Activated T-cell treated with anti-CD3 and anti-CD28 coated beads for 24 hours (primary cell): ENCODE data around the gene URM1.

Source experiments
- DNase-seq: peaks from one replicate; pipeline ENCODE4 v3.0.0-alpha.2; 2020; ENCODE audit warnings: low read depth

Gene URM1

DNA sequence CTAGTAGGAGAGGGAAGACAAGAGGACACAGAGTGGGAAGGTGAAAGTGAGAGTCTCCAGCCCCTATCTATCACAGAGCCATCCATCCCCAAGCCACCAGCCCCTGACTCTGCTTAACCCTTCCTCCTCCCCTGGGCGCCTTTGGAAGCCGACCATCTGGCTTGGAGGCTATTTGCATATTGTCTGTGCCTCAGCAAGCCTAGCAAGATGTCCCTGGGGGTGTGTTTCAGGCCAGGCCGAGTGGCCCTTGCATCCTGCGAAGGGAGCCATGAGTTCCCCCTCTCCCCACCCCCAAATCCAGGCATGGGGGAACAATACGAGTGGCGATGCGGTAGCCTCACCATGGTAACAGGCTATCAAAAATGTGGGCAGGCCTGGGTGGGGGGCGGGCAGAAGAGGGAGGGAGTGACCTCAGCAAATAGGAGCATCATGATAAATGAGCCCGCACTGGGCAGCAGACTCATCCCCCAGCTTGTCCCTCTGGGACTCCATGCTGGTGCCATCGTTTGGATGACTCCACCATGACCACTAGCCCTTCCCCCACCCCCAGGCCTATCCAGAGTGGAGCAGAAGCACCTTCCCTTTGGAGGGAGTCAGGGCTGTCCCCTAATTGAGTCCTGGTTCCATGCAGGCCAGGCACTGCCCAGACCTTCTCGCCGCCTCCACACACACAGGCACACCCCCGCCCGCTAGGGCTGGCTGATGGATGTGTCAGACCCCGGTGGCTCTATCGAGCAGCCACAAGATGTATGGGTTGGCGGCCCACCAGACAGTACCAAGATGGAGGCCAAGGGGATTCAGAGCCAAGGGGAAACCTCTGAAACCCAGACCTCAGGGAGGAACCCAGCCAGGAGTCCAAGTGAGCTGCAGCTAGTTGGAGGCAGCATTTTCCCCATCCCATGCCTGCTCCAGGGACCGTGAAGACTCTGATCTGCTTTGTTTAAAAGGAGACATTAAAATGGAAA, 14.6 kb downstream of the URM1 start:
- no peak for DNase-seq

DNA sequence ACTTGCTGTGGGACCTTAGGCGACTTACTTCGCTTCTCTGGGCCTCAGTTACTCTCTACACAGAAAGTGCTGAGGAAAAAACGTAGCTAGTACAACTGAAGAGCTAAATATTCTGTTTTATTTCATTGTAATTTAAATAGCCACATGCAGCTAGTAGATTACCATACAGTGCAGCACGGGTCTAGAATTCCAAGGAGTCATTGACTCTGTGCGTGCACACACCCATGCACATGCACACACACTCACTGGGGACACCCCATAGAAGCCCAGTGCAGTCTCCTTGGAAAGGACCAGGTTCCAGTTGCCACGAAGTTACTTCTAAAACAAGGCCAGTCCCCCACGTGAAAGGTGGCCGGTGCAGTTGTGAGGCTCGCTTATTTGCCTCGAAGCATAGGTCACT, 17.0 kb downstream of the URM1 start:
- no peak for DNase-seq

DNA sequence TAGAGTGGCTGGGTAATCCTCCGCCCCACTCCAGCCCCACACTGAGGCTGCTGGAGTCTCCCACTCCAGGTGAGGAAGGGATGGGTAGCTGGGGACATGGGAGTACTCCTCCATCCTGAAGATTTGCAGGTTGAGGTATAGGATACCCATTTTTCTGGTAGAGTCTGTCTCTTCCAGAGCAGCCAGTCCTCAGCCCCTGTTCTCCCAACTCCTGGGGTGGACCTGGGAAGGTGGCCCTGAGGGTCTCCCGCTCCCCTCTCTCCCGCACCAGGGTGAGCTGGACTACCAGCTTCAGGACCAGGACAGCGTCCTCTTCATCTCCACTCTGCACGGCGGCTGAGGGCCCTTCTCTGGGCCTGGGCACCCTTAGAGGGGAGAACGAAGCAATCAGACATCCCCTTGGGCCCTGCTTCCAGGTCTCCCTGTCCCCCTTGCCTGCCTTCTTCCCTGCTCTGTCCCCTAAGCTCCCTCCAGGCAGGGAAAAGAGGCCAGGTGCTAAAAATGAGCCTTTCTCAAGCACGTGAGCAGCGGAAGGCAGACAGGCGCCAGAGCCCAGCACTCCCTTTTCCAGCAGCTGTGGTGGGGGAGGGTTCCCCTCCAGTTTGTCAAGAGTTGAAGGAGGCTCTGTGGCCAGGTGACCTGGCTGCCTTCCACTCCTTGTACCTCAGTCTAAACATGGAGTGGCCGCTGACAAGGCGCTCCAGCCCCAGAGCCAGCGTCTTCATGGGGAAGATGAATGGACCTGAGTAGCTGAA, 18.4 kb downstream of the URM1 start:
- DNase-seq, result no peak

DNA sequence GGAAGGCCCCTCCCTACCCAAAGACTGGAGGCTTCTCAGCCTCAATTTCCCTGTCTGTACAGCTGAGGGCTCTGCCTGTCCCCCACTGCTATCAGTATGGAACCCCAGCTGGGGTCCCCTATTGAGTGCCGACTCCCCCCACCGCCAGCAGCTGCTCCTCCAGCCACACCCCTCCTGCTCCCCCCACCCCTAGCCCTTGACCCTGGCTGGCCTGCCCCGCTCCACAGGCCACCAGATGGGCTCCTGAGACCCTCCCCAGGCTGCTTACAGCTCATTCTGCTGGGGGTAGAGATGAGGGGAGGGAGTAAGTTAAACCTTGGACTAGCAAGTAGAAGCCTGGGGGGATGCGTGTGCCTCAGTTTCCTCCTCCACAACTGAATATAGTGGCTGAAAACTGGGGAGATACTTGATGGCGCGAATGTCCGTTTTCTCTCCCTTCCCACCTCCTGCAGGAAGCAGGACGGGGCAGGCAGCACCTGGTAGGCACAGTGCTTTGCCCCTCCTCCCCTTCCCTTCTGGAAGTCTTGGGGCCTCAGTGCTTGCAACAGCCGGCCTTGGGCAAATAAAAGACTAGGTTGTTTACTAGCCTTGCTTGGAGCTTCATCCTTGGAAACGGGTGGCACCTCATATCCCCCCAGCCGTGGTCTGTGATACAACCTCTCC, 19.1 kb downstream of the URM1 start:
- DNase-seq, result no peak

DNA sequence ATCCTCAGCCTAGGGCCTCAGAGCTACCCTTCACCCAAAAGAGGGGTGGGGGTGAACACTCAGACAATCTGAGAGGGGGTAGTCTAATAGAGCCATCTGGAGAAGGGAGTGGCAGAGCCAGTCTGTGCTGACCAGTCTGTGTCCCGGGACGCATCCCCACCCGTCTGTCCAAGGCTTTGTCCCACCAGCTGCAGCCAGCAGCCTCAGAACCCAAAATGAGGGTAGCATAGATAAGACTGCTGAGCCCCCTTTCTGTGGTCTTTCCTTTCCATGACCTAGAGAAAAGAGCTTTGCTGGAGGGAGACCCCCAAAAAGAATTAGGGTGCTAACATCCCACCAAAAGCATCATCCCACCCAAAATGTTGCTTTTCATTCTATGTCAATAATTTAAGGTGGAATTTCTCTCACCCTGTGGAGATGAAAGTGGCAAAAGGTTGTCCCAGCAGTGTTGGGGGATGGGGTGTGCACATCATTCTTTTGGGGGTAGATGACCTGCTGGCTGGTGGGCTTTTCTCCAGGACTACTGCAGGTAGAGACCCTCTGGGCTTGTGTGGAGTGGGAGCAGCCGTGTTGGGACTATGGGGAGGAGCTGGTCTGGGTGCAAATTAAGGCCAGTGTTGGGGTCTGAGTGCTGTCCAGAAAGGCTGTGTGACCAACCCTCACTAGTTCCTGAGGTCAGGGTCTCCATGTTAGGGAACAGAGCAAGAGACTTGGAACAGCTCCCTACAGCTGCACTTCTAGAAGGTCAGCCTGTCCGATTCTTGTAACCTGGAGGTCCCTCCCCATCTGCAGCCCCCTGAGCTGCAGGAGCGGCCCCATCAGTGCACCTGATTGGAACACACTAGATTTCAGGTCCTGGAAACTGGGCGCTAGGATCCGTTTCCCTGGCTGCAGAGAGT, 19.9 kb downstream of the URM1 start:
- no peak for DNase-seq

DNA sequence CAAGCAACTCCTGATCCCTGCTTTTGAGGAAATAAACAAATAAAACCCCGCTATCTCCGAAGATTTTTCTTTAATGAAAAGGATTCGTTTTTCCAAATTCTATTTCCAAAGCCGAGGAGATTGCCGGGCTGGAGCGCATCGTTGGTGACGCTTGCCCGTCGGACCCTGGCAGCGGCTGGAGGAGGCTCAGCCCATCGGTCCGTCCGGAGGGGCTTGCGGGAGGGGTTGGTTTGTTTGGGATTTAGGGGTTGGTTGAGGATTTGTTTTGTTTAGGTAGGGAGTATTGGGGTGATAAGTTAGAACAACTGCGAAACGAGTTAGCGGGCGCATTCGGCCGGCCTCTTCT, 20.8 kb downstream of the URM1 start:
- no peak for DNase-seq

DNA sequence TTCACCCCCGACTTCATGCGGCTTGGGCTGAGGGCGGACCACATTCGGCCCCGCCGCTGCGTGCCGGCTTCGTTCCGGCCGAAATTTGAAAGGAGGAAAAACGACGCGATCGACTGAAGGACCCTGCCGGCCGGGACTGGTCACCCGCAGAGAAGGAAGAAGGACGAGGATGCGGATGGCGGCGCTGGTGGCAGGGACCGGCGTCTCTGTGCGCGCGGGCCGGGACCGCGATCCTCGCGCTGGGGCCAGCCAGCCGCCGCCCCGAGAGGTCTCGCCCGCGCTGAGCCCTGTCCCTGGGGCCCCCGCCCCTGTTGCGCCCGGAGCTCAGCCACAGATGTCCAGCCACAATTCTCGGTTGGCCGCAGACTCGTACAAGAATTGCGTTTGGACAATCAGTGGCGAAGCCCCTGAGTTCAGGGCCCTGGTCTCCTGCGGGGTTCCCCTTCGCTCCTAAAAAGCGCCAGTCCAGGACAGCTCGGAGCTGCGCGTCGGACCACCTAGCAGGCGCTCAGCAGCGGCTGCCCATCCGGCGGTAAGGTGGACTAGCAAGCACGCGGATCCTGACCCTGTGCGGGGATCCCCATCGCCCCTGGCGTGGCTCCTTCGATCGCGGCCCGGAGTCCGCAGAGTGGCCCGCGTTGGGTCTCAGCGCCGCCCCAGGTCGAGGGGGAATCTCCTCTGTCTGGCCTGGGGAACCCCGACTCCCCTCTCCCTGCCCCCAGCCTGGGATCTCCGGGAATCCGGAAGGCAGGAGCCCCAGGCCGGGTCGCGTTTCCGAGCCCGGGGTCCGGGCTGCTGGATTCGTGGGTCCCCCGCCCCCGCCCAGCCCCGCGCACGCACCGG, 21.3 kb downstream of the URM1 start:
- no peak for DNase-seq

DNA sequence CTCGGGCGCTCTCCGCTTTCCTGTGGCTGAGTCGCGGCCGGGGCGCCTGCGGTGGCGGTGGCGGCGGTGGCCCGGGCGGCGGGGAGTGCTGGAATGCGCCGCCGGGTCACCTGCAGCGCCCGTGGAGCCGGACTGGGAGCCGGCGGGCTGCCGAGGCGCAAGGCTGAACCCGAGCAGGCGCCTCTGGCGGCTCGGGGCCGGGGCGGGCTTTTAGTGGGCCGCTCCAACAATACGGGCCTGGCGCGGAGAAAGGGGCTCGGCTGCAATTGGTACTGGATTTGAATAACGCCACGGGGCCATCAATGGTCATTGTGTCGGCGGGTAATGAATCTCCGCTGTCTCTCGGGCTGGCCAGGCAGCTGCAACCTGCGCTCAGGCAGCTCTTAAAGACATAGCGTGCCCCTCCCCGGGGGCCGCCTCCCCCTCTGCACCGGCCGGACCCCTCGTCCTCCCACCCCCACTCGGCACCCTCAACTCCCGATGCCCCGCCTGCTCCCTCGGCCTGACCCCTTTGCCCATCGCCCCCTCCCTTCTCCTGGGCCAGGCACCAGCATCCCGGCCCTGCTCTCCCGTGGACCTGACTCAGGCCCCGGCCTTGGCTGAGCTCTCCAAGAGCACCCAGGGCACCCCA, 22.1 kb downstream of the URM1 start:
- DNase-seq, result no peak

DNA sequence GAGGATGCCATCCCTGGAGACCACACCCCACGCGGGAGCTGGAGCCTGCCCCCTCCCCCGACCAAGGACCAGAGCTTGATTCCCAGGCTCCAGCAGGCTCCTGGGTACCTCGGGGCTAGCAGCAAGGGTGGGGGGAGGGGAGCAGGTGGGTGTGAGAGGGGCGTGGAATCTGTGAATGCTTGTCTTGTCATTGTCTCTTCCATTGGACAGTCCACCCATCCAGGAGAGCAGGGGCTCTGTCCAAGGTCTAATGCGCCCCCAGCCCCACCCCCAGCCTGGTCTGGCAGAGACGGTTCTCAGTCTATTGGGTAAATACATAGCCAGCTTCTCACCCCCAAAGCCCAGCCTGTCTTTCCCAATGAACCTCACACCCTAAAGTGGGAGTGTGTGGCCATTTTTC, 22.8 kb downstream of the URM1 start:
- no peak for DNase-seq

DNA sequence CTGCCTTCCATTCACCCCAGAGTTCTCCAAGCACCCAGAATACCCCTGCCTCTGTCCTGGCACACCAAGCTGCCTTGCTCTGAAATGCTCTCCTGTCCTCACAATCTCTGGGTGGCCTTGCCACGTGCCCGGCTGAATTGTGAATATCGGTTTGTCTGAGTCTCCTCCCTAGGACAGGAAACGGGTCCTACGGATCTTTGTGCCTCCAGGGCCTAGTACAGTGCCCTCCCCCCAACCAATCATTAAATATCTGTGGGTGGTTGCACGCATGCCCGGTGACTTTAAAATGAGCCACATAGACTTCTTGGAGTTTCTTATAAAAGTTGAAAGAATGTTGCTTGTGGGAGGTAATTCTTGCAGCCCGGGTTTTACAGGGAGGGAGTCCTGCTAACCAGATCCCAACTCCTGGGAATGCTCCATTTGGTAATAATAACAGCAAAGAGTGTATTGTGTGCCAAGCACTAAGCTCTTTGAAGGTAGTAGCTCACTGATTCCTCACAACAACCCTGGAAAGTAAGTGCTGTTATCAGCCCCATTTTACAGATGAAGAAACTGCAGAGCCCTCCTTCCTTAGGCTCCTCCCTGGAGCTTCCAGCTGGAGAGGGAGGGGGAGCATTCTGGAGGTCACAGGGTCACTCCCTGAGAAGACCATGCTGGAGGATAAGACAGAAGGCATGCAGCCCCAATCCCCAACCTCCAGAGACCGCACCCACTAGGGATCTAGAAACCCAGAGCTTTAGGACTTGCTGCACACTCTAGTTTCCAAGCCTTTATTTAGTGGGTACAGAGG, 23.4 kb downstream of the URM1 start:
- DNase-seq, result no peak

DNA sequence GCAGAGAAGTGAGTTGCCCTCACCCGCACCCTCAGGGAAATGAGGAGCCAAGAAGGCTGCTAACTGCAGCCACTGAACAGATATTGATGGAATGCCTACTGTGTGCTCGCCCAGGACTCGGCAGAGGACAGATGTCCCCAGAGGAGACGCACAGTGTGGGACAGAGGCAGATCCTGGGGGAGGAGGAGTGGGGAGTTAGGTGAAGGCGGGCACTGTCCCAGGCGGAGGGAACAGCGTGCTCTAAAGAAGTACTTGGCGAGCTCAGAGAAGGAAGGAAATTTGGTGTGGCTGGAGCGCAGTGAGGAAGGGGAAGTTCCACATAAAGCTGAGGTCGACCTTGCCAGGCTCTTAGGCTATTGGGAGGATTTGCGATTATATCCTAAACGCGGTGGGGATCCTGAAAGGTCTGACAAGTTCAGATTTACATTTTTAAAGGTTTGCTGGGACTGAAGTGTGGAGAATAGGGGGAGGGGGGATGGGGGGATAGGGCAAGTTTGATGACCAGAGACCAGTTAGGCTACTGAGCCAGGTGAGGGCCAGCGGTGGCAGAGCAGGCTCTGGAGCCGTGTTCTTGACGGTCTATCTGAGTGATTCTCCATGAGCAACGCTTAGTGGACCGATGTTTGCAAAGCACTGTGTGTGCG, 25.9 kb downstream of the URM1 start:
- no peak for DNase-seq

DNA sequence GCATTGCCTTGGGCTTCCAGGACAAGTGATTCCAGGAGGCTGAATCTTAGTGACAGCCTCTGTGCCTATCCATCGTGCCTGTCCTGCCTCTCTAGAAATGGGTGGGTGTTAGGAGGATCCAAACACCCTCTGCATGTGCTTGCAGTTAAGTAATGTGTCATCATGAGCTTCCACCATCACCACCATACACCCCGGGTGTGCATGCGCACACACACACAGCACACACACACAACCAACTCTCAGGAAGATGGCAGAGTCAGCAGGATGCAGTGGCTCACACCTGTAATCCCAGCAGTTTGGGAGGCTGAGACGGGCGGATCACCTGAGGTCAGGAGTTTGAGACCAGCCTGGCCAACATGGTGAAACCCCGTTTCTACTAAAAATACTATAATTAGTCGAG, 26.7 kb downstream of the URM1 start:
- no peak for DNase-seq

DNA sequence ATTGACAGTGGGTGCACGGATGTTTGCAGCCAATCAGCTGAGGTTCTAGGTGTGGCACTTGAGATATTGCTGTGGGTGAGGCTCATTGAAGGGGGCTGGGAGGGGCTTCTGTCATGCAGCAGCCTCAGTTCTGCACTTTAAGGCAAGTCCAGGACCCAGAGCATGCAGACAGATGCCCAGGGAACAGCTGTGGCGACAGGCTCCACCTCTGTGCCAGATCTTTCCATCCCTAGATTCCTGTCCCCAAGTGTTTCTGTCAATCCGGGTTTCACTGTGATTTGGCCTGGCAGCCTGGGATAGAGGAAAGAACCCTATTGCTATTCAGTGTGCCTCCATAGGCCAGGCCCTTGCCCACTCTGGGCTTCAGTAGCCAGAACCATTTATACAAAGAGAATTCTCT, 28.7 kb downstream of the URM1 start:
- DNase-seq, result no peak

DNA sequence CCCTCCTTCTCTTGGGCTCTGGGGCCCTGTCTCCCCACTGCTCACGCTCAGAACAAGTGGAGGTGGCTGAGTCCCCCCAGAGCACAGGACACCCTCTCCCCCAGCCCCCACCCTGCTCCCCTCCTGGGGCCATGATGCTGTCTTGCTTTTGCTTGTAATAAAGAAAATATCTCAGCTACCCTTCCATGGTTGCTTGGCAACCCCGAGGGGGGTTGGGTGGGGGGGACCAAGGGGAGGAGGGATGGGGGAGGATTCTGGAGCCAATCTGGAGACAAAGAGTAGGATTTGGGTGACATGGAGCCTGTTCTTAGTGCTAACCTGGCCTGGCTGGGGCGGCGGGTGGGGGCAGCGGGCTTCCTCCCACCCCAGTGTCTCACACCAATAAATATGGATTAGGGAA, 33.4 kb downstream of the URM1 start:
- DNase-seq, result no peak

DNA sequence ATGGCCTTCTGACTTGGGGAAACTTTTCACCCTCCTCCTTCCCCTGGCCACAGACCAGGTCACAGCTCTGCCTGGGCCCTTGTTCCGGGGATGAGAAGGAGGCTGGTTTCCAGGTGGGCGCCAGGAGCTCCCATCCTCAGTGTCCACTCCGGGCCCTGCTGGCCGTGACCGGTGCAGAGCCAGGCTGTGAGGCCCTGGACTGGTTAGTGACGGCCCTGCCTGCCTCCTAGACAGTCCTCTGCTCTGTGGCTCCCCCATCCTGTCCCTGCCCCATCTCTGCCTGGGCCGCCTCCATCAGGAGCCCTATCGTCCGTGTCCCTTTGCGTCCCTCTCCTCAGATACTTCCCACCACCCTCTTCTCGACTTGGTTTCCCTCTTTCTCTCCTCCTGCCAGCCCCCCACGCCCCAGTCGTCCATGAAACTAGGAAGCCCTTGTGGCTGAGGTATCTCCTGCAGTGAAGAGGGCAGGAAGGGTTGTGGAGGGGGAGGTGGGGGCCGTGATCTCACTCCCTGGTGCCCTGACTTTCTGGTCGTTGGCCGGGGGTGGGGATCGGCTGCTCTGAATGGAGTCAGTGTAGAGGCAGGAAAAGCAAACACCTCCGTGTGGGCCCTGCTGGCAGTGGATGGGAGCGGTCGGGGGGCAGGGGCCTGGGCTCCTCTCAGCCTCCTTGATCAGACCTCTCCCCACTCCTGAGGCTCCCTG, 34.1 kb downstream of the URM1 start:
- no peak for DNase-seq

DNA sequence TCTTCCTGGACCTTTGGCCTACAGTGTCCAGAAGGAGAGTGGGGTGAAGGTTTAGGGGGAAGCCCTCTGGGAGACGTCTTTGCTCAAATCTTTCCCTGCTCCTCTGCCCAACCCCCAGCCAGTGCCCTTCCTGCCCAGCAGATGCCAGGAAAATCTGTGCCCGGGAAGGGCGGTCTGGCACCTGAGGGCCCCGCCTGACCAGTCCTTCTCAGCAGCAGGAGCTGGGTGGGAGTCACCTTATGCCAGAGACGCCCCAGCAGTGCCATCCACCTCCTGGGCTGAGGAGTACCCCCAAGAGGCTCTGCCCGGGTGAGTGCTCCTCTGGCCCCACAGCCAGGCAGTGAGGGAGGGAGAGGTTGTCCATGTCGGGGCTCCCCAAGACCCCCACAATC, 34.6 kb downstream of the URM1 start:
- no peak for DNase-seq

DNA sequence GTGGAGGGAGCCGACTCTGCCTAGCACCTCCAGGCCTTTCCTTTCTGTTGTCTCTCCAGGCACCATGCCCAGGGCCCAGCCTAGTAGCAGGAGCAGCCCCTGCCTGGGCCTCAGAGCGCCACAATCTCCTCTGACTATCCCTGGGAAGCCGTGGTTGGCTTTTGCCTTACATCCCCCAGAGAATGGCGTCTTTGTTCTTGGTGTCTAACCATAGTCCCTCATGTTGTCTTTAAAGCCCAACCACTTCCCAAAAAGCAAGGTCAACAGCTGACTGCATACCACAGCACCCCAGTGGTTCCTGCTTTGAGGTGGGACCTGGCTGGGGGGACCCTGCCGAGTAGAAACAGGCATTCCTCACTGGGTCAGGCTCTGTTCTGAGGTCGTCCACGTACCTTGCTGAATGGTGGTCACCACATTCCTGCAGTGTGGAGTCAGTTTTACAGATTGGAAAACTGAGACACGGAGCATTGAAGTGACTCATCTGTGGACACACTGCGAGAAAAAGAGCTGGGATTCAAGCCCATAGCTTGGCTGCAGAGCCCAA, 35.7 kb downstream of the URM1 start:
- no peak for DNase-seq

DNA sequence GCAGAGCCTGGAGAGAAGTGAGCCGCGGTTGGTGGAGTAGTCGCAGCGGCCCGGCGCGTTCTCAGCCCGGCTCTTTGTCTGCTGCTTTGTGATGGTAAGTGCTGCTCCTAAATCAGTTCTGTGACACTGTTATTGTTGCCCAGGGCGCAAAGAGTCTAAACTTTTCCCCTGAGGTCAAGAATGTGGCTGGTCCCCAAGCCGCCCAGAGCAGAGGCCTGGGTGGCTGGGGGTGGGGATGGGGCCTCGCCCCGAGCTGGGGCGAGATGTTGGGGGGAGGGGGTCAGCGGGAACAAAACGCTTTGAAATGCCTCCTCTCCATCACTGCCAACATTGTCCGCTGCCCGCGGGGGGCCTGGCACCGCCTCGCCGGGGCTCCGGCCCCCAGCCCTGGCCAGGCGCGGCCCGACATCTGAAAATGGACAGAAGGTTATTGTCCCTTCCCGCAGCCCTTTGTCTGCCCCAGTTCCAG, 37.8 kb downstream of the URM1 start:
- DNase-seq, result no peak
